NT2/D1 (cell line): ENCODE measurements around the gene GRID2IP.

Experiments used
- DNase-seq: peaks from one replicate; pipeline ENCODE4 v3.0.0-alpha.2; 2011; ENCODE audit warnings: low read depth, low spot score
- H3K27me3 ChIP-seq: 2 replicates; pipeline ENCODE4 v1.6.0; 2011; ENCODE audit warnings: mild to moderate bottlenecking; ENCODE audit not compliant: insufficient read length, insufficient read depth
- H3K36me3 ChIP-seq: 2 replicates; pipeline ENCODE4 v1.6.1; 2011; ENCODE audit warnings: mild to moderate bottlenecking, low read length, mixed read lengths; ENCODE audit not compliant: insufficient read depth, insufficient read length
- H3K4me1 ChIP-seq: 2 replicates; pipeline ENCODE4 v1.5.1; 2011; ENCODE audit not compliant: insufficient read depth, insufficient read length
- H3K4me3 ChIP-seq: 2 replicates; pipeline ENCODE4 v1.5.1; 2011; ENCODE audit warnings: low read depth; ENCODE audit not compliant: insufficient read length
- H3K9ac ChIP-seq: 2 replicates; pipeline ENCODE4 v1.6.0; 2011; ENCODE audit warnings: low read depth; ENCODE audit not compliant: insufficient read length
- H3K9me3 ChIP-seq: 2 replicates; pipeline ENCODE4 v1.5.1; 2011; ENCODE audit warnings: mild to moderate bottlenecking, low read length; ENCODE audit not compliant: insufficient read depth
- SUZ12 ChIP-seq: IDR thresholded peaks from 2 replicates; pipeline ENCODE4 v1.6.1; 2011; ENCODE audit not compliant: insufficient read length, insufficient read depth; ENCODE audit errors: extremely low read depth
- YY1 ChIP-seq: IDR thresholded peaks from 2 replicates; pipeline ENCODE4 v1.6.1; 2011; ENCODE audit not compliant: insufficient read length, insufficient read depth
- ZNF274 ChIP-seq: IDR thresholded peaks from 2 replicates; pipeline ENCODE4 v1.6.1; 2011; ENCODE audit warnings: mild to moderate bottlenecking, low read depth, low read length

GRID2IP gene

GRCh38 chr7:6494365-6494764 is 56.9 kb downstream of the GRID2IP start:
- H3K36me3 ChIP-seq: no peaks in the 10 kb centered on the region
- peaks cover 2% of the 10 kb centered on the region for H3K4me1 ChIP-seq
- peaks cover 7% of the 10 kb centered on the region; the same call in 1 of the 2 replicates for H3K9me3 ChIP-seq
- no peaks in the 10 kb centered on the region for H3K27me3 ChIP-seq
- no peak for DNase-seq
- no peak overlapping the region for H3K4me3 ChIP-seq
- no peak overlapping the region for H3K9ac ChIP-seq
- TF ChIP-seq ZNF274 (no peak), YY1 (no peak), SUZ12 (no peak)

- TF ChIP-seq SUZ12 (no peak), YY1 (no peak), ZNF274 (no peak)
- Histone ChIP-seq H3K4me3 (no peak overlapping the region), H3K4me1 (no peaks in the 10 kb centered on the region), H3K36me3 (no peaks in the 10 kb centered on the region), H3K27me3 (no peaks in the 10 kb centered on the region), H3K9ac (no peak overlapping the region), H3K9me3 (peaks cover 9% of the 10 kb centered on the region; the same call in 1 of the 2 replicates)
- no peak for DNase-seq
These were observed 60.1 kb downstream of the GRID2IP start for GRCh38 chr7:6491194-6491593.

- DNase-seq: no peak
- Histone ChIP-seq H3K9ac (no peak overlapping the region), H3K4me3 (no peak overlapping the region), H3K36me3 (no peaks in the 10 kb centered on the region), H3K27me3 (no peaks in the 10 kb centered on the region), H3K4me1 (no peaks in the 10 kb centered on the region), H3K9me3 (peaks cover 9% of the 10 kb centered on the region; the same call in 1 of the 2 replicates)
- TF ChIP-seq SUZ12 (no peak), ZNF274 (no peak), YY1 (no peak)
These were observed 61.6 kb downstream of the GRID2IP start for GRCh38 chr7:6489612-6490011.

GRCh38 chr7:6487184-6487545 is 64.1 kb downstream of the GRID2IP start:
- Histone ChIP-seq H3K9me3 (peaks cover 9% of the 10 kb centered on the region; the same call in 1 of the 2 replicates), H3K36me3 (peaks cover 6% of the 10 kb centered on the region), H3K4me3 (no peak overlapping the region), H3K4me1 (peaks cover 2% of the 10 kb centered on the region), H3K9ac (no peak overlapping the region), H3K27me3 (no peaks in the 10 kb centered on the region)
- no peak for TF ChIP-seq YY1
- TF ChIP-seq ZNF274: no peak
- TF ChIP-seq SUZ12: no peak
- no peak for DNase-seq

GRCh38 chr7:6486438-6487183 is 64.7 kb downstream of the GRID2IP start:
- TF ChIP-seq YY1 (no peak), ZNF274 (no peak), SUZ12 (no peak)
- Histone ChIP-seq H3K9me3 (peaks cover 9% of the 10 kb centered on the region; the same call in 1 of the 2 replicates), H3K36me3 (peaks cover 9% of the 10 kb centered on the region), H3K27me3 (no peaks in the 10 kb centered on the region), H3K9ac (no peak overlapping the region), H3K4me3 (no peak overlapping the region), H3K4me1 (peaks cover 2% of the 10 kb centered on the region)
- DNase-seq: no peak

- Histone ChIP-seq H3K27me3 (no peaks in the 10 kb centered on the region), H3K36me3 (peaks cover 41% of the 10 kb centered on the region), H3K9me3 (no peaks in the 10 kb centered on the region), H3K4me1 (peaks cover 2% of the 10 kb centered on the region), H3K9ac (peak overlapping the region; percentile 97), H3K4me3 (peak overlapping the region; percentile 94)
- TF ChIP-seq YY1: no peak
- no peak for TF ChIP-seq ZNF274
- TF ChIP-seq SUZ12: no peak
- DNase-seq: no peak
These were observed 68.5 kb downstream of the GRID2IP start for GRCh38 chr7:6482743-6483119.

- TF ChIP-seq YY1 (no peak), ZNF274 (no peak), SUZ12 (no peak)
- H3K36me3 ChIP-seq: peaks cover 45% of the 10 kb centered on the region
- H3K4me1 ChIP-seq: peaks cover 2% of the 10 kb centered on the region
- peak overlapping the region; percentile 94 for H3K4me3 ChIP-seq
- DNase-seq: no peak
- H3K9me3 ChIP-seq: no peaks in the 10 kb centered on the region
- H3K27me3 ChIP-seq: no peaks in the 10 kb centered on the region
- H3K9ac ChIP-seq: peak overlapping the region; percentile 36
These were observed 69.0 kb downstream of the GRID2IP start for GRCh38 chr7:6482307-6482706.
